Stimulated activated CD4-positive, alpha-beta T cell treated with anti-CD3 and anti-CD28 coated beads, Interleukin-1b, Interleukin-23, amount 100 ng/mL, for 4 hours (primary cell): ENCODE measurements around the gene TEAD1.

ENCODE experiments used
- DNase-seq, 2 donors: peaks; one replicate each; pipeline ENCODE4 v3.0.0-alpha.2; 2020; ENCODE audit warnings: low read depth in 2 of 2

Gene TEAD1

DNA sequence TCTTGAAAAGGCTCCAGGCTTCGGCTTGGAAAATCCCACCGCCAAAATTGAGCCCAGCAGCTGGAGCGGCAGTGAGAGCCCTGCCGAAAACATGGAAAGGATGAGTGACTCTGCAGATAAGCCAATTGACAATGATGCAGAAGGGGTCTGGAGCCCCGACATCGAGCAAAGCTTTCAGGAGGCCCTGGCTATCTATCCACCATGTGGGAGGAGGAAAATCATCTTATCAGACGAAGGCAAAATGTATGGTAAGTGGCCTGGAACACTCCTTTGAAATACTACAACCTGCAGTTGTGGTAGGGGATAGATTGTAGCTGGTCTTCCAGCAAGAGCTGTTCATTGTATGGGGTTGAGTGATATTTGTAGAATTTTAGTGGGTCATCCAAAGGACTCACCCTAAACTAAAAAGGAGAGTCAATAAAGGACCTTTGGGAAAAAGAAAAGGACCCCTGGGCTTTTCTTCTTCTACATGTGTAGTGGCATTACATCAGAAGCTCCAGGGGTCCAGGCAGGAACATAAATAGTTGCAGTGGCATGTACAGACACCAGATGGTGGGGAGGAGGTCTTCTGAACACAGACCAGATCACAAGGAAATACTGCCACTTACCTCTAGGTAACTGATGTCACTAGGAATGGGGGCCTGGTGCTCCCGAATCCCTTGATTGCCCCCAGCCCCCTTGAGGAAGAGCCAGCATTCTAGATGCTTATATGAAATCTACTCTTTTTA, 90.1 kb downstream of the TEAD1 start:
- no peak for DNase-seq

DNA sequence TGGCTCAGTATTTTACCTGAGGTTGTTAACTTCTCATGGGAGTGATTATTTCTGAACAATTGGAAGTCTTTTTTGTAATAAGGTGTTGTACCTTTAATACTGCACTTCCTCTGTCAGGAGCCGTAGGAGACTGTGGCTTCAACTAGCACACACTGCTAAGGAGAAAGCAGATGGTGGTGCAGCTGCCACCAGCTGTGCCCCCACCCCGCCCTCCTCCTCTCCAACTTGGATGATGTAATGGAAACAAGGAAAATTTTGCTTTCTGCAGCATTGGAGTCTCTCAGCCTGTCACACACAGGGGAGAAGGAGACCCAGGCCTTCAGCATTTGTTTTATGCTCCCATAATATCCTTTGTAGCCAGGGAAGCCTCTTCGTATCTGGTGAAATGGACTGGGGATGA, 91.2 kb downstream of the TEAD1 start:
- no peak for DNase-seq

DNA sequence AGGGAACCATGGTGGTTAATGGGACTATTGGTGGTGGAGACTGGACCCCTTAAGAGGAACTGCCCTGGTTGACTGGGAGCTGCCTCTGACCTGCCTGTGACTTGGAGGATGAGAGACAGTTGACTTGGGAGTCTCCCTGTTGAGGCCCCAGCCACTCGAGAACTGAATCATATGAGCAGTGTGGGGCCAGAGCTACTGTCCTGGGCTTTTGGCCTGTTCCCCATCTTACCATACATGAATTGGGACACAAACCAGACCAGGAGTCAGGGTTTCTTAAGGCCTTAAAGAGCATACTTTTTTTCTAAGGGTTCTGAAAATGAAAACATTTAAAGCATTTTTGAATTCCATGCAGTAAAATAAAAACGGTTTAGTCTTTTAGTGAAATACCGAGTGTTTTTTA, 92.8 kb downstream of the TEAD1 start:
- DNase-seq: no peak

DNA sequence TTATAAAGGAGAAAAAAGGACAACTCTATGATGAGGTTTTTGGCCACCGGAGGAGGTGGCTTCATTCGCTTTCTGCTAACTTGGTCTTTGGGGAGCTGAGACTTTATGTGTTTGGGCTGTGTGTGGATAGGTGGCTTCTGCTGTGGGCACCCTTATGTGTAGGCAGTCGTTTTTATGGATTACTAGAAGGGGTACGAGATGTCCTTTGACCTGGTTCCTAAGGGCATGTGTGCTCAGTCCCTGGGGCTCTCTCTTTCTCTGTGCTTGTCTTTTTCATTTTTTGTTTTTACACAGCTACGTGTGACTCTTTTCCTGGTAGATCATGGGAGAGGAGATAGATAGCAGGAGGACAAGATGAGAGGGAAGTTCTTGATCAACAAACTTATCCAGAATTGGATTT, 93.4 kb downstream of the TEAD1 start:
- no peak for DNase-seq

DNA sequence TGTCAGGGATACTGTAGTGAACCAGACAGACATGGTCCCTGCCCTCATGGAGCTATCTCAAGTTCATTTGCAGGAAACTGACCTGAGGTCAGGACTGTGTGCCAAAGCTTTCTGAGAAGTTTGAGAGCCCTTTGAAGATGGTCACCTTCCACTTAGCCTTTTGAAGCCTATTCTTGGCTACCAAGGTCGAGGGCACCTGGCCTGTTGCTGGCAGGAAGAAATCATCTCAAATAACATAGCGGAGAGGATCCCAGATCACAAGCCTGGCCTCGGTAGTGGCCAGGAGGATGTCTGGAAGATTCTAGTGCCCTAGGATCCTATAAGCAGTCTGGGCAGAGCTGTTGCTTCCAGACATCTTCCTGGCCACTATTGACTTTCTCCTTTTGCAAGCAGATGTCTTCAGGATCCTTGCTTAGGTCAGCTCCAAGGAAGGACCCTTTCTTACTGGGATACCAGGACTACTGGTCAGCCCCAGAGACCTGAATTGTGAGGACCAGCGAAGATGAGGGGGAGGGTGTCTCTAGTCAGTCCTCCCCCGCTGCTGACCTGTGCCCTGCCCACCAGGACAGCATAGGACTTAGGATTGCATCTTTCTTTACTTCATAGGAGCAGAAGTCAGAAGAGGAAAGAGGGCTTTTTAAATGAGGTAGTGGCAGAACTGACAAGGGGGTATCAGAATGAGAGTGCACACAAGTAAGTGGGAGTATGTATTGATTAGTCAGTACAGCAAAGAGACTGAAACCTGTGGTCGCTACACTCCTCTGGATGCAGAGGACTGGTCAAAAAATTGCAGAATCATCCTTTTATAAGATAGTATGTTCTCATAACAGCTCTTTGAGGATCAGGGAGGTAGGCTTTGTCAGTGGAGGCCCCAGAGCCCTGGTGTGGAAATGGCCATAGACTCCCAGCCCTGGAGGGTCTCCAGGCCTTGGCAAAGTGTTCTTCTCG, 94.8 kb downstream of the TEAD1 start:
- DNase-seq: no peak

DNA sequence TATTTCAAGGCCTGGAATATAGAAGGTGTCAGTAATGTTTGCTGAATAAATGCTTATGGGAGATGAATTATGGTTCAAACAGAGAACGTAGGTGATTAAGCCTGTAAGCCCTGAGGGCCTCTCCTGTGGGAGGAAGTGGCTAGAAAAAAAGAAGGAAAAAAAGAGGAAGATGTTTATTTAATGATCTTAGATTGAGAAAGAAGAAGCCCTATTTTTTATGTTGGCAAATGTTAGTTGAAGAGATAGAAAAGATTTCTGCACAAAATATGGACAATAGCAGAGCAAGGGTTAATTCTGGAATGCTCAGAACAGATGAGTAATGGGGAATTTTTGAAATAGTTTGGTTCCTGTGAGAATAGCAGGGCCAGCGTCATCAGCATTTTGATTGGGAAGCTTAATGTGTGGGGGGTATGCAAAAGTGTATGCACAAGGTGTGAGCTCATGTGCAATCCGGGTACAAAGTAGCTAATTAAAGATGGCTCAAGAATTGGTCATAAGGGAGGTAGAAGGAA, 95.7 kb downstream of the TEAD1 start:
- no peak for DNase-seq

DNA sequence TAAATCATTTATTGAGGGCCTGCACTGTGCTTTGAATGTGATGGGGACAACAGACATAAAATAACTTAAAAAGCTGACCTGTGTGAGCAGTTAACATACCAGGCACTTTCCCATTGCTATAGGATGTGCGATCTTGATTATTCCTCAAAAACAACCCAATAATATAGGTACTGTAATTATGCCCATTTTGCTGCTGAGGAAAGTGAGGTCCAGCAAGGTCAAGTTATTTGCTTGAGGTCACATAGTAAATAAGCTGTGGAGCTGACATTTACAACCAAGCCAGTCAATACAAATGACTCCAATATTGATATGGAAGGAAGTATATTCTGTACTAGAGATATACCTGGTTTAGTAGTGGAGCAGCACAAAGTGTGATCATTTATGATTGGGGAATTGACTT, 96.2 kb downstream of the TEAD1 start:
- no peak for DNase-seq

DNA sequence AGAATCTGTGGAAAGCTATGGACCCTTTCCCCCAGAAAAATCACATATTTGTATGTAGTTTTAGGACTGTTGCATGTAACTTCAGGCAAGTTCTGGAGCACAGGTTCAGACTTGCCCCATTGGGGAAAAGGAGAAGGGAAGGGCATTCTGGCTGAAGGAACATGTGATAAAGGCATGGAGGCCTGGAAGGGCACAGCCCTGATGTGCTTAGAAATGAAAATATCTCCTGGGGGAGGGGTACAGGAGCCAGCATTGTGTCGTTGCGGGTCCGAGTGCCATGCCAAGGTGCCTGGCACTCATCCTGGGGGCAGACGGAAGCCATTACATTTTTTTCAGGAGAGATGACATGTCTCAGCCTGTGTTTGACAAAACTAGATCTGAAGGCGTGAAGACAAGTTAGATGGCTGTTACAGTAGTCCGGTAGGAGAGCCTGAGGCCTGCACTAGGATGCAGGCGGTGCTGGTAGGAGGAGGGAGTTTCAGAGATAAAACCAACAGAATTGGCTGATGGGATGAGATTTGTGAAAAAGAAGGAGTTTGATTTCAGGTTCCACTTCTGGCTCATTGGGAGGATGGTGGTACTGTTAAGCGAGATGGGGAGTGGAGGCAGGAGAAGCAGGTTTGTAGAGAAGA, 96.9 kb downstream of the TEAD1 start:
- DNase-seq: no peak

DNA sequence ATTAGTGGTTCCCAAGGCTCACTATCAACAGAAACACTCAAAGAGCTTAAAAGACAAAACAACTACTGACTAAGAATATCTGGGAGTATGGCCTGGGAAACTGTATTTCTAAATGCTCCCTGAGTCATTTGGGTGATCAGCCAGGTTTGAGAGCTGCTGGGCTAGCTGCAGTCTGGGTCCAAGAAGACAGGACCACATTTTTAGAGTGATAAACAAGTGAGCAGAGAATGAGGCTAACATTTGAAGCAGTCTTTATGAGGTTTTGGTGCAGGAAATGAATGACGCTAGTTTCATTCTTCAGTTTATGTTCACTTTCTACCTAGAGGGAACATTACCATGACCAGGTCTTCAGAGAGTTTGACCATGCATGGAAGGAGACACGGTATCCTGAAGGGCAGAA, 97.7 kb downstream of the TEAD1 start:
- no peak for DNase-seq

DNA sequence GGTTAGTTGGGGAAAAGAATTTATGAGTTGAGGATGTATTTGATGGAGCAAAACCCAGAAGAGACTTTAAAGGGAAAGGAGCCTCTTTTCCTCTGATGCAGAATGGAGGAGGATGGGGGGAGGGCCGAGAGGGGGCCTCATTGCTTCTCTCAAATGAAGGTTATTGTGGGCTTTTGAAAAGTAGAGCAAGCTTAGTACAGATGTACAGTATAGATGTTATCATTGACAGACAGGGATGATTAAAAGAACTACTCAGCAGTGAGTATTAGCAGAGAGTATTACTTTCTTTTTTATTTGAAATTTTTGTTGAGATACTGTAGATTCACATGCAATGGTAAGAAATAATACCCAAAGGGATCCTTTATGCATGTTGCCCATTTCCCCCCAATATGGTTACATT, 98.1 kb downstream of the TEAD1 start:
- no peak for DNase-seq

DNA sequence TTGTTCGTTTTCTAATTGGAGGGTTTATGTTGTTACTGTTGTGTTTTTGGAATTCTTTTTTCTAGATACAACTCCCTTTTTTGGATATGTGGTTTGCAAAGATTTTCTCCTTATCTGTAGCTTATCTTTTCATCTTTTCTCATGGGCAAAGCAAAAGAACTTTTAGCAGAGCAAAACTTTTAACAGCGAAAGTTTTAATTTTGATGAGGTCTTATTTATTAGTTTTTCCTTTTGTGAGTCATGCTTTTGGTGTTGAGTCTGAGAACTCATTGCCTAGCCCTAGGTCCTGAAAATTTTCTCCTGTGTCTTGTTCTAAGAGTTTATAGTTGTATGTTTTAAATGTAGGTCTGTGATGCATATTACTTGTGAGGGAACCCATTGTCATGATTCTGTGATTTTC, 99.4 kb downstream of the TEAD1 start:
- DNase-seq: no peak

DNA sequence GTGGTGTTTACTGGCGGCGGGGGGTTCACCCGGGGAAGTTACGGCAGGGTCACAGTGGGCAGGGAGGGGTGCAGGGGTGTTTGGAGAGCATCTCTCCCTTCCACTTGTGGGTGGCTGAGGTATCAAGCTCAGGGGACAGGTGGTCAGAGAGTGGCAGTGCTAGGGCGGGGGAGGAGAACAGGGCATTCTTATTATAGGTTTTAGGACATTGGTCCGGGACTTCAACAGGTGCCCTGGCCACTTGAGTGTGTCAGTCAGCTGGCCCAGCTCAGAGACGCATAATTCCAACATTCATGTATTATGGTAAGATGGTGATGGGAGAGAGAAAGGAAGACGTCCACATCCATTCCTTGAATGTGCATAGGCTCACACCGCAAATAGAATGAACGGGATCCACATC, 101.7 kb downstream of the TEAD1 start:
- no peak for DNase-seq

DNA sequence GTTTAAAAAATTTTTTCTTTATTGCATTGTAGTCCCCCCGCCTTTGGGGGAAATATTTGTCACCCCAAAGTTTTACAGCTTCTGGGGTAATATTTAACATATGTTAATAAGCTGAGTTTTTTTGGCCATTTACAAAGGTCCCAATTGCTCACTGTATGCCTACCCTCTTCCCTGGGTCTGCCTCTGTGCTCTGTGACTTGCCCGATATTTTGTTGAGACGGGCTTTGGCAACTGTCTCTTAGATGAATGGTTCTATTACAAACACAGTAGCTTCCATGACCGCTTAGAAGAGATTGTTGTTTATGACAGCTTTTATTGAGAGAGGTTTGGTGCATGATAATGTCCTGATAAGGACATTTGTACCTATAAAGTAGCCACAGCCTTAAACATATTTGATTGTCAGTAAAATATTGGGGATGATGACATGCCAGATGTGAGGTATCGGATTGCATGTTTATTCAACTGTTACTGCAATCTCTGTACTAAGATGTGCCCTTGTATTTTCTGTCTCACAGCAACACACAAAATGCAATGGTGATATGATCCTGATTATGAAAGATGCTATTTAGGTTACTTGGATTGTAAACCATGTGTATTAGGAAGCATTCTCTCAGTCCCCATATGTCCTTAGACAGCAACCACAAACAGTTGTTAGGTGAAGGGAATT, 103.1 kb downstream of the TEAD1 start:
- no peak for DNase-seq

DNA sequence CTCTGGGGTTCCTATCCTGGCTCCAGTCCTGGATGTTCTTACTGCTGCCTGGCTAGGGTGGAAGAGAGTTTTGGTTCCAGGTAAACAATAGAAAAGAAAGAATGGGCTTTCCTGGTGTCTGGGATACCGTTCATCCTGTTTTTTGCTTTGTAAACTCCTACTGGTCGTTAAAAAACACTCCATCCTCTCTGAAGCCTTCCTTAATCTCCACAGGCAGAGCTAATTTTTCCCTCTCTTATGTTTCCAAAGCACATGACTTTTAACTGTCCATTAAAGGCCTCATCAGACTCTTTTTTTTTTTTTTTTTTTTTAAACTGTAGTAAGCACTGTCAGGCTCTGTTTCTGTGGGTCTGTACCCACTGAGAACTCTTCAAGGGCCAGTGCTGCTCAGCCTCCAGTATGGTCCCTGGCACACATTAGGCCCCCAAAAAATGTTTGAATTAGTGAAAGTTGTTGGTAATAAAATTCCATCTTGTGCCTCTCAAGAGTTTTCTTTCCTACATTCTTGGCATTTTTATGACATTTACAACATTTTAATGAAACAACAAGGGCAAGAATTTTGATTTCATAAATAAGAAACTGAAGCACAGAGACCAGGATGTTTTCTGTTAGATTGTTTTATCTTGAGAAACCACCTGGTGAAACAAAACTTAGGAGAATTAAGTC, 104.2 kb downstream of the TEAD1 start:
- DNase-seq: no peak

DNA sequence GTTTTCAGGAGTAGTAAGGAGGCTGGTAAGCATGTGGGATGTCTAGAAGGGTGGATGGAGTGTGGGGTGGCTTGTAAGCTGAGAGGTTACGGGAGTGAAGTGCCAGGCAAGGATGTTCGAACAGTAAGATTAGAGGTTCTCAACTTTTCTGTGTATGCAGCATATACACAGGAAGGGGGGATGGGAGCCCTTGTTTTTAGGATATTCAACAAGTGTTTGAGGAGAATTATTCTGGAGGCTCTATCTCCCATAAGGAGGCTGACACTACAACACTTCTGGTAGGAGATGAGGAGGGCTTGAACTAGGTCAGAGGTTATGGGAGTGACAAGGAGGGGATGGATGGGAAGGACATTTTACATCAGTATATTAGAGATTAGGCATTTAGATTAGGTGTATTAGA, 109.5 kb downstream of the TEAD1 start:
- no peak for DNase-seq

DNA sequence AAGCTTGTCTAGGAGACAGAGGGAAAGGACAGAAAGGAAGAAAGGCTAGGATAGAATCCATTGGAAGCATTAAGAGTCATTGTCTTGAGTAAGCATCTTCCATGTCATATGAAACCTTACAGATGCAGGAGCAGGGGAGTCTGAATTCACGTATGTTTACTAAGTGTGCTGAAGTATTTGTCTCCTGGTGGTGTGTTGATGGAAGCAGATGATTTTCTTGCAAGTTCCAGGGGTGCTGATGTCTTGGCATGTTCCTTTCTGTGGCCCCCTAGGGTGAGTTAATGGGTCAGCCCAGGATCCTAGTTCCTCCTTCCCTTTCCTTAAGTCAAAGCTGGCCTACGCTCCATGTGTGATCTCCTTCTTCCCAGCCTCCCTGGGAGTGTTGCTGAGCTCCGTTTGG, 110.2 kb downstream of the TEAD1 start:
- DNase-seq: no peak

DNA sequence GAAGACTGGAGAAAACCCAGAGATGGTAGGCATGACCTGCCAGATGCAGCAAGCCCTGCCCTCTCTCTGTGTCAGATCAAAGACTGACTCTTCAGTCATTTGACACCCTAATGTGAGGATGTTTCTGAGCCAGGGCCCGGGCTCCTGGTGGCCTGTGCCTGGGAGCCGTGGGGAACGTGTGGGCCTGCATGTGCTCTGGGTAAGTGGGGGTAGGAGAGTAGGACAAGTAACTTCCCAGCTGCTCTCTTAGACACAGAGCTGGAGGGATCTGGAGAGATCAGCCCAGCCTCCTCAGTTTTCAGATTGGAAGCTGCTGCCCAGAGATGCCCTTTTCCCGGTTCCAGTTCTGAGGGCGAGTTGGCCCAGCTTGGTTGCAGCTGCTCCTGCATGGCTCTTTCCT, 110.8 kb downstream of the TEAD1 start:
- no peak for DNase-seq

DNA sequence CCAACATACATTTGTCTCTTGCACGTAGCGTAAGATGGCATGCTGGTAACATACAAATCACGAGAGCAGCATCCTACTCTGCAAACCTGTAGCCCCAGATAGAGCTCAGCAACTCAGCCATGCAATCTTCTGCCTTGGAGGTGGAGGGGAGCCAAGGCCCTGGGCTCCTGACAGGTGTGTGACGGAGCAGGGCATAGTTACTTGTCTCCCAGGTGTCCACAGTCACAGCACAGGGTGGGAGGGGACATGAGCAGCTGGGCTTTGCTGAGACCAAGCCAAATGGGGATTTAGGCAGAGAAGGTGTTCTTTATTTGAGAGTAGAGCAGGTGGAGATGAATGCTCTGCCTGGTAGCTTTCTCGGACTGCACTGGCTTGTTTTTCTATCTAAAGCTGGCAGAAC, 111.7 kb downstream of the TEAD1 start:
- no peak for DNase-seq

DNA sequence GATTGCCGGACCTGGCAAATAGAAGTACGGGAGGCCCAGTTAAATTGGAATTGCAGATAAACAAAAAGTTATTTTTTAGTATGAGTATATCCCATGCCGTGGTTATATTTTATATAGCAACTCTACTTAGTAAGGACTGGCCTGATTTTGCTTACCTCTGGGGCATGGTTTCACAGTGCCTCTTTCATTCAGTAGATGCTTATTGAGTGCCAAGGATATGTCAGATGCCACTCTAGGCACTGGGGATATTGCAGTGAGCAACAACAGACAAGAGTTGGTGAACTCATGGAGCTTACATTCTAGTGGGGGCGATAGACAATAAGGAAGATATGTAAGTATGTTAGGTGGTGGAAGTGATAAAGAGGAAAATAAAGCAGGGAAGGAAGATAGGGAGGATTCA, 112.2 kb downstream of the TEAD1 start:
- no peak for DNase-seq

DNA sequence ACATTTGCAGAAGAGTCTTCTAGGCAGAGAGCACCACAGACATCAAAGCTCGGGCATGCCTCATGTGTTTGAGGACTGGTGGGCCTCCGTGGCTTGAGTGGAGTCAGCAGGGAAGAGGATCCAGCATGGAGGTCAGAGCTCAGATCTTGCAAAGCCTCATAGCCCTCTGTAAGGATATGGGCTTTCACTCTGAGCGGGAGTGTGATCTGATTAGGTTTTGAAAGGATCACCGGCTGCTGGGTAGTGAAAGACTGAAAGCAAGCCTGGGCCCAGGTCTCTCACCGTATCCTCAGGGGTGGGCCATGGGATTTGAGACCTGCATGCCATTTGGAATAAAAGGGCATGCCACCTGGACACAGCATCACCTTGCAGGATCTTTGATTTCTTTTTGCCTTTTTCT, 112.7 kb downstream of the TEAD1 start:
- no peak for DNase-seq

DNA sequence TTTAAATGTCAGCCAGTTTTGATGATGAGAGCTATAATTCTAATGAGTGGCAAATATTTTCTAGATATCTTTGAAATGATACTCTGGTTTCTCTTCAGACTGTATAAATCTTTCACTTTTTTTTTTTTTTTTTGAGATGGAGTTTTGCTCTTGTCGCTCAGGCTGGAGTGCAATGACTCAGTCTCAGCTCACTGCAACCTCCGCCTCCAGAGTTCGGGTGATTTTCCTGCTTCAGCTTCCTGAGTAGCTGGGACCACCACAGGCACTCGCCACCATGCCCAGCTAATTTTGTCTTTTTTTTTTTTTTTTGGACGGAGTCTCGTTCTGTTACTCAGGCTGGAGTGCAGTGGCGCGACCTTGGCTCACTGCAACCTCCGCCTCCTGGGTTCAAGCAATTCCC, 113.6 kb downstream of the TEAD1 start:
- no peak for DNase-seq
